Glutamatergic neuron (in vitro differentiated cells): ENCODE data around the gene THSD8. TPM values are rescaled to one million over a fixed set of nuclear protein-coding genes. Genes with fewer than 3 reads are reported as not detected.

Experiments
- DNase-seq: peaks from one replicate; pipeline ENCODE4 v3.0.0; 2022
- H3K27ac Mint-ChIP-seq: one replicate; pipeline ENCODE4 v1.8.0; 2020; ENCODE audit warnings: mild to moderate bottlenecking, mixed read lengths, inconsistent platforms; ENCODE audit not compliant: unreplicated experiment
- H3K27me3 Mint-ChIP-seq: one replicate; pipeline ENCODE4 v1.8.0; 2020; ENCODE audit warnings: mild to moderate bottlenecking, moderate library complexity, mixed read lengths, inconsistent platforms; ENCODE audit not compliant: unreplicated experiment
- H3K36me3 Mint-ChIP-seq: one replicate; pipeline ENCODE4 v1.8.0; 2020; ENCODE audit warnings: mild to moderate bottlenecking, mixed read lengths, inconsistent platforms; ENCODE audit not compliant: unreplicated experiment
- H3K4me1 Mint-ChIP-seq: one replicate; pipeline ENCODE4 v1.8.0; 2020; ENCODE audit warnings: mild to moderate bottlenecking, low read depth, mixed read lengths, inconsistent platforms; ENCODE audit not compliant: unreplicated experiment
- H3K4me3 Mint-ChIP-seq: one replicate; pipeline ENCODE4 v1.8.0; 2020; ENCODE audit warnings: mild to moderate bottlenecking, mixed read lengths, inconsistent platforms; ENCODE audit not compliant: unreplicated experiment
- H3K9me3 Mint-ChIP-seq: one replicate; pipeline ENCODE4 v1.8.0; 2020; ENCODE audit warnings: mild to moderate bottlenecking, moderate library complexity, mixed read lengths, inconsistent platforms; ENCODE audit not compliant: unreplicated experiment
- total RNA-seq: library from RNA; stranded (reverse); fragmentation: NEBNext Ultra II Directional; extraction: Animal tissue kit (Norgen Biotek cat#: 25700); gene quantifications from one replicate; pipeline ENCODE4 v1.2.1, GENCODE V29; 2021; ENCODE audit not compliant: unreplicated experiment
- TF ChIP-seq, protein P1 (sequence below): fragments of 200-600 bp; sonication (generic); IDR thresholded peaks from one replicate; pipeline ENCODE4 v1.5.0; 2021; ENCODE audit not compliant: partially characterized antibody, unreplicated experiment

The THSD8 gene
- total RNA-seq, 1 donor from 2014 or later = 14.4 TPM

DNA sequence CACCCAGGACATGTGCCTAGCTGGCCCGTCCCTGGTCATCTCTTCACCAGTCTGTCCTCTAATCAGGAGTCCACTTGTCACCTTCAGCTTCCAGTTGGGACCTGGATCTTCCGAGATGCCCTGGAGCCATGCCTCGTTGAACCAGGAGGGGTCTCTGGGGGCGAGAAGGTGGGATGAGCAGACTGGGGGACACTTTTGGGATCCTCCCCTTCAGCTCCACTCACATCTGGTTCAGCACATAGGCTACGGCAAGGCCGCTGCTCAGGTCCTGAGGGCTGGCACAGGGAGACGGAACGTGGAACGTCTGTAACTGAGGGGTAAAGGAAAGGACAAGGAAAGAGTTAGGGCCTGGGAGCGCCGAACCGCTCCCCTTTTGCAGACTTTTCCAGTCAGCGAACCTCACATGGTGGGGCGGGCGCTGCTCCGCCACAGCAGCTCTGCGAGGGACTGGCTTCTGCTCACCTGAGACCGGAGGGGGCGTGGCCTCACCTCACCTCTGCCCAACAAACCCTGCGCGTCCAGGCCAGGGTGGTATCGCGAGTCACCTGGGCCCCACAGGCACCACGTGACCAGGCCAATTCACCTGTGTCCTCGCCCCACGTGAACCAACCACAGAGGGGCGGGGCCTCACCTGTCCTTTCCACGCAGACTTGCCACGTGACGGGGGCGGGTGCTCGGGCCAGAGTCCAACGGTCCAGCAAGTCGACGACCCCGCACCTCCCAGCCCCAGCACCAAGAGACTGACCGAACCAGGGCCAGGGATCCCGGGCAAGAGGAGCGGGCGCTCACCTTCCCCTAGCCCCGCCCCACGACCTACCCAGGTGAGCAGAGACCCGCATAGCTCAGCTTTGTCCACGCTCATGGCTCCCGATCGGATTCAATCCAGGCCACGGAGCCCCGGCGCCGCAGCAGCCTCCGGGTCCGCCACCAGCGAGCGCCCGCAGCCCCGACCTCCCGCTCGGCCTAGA is 27.0 kb upstream of the THSD8 start, which contains the start of gene HOOK2:
Gene HOOK2 (minus strand): TSS at position 965 of the 968 bp plus-strand sequence. CDS start 103 bp downstream, at position 862.
- no peaks in the 10 kb centered on the region for H3K36me3 Mint-ChIP-seq
- TF ChIP-seq, protein P1, sequence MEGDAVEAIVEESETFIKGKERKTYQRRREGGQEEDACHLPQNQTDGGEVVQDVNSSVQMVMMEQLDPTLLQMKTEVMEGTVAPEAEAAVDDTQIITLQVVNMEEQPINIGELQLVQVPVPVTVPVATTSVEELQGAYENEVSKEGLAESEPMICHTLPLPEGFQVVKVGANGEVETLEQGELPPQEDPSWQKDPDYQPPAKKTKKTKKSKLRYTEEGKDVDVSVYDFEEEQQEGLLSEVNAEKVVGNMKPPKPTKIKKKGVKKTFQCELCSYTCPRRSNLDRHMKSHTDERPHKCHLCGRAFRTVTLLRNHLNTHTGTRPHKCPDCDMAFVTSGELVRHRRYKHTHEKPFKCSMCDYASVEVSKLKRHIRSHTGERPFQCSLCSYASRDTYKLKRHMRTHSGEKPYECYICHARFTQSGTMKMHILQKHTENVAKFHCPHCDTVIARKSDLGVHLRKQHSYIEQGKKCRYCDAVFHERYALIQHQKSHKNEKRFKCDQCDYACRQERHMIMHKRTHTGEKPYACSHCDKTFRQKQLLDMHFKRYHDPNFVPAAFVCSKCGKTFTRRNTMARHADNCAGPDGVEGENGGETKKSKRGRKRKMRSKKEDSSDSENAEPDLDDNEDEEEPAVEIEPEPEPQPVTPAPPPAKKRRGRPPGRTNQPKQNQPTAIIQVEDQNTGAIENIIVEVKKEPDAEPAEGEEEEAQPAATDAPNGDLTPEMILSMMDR = no peak
- no peak for DNase-seq
- H3K4me1 Mint-ChIP-seq = peaks cover 12% of the 10 kb centered on the region
- H3K9me3 Mint-ChIP-seq = peaks cover 12% of the 10 kb centered on the region
- peak within 1 kb of the TSS; percentile 82 for H3K4me3 Mint-ChIP-seq
- H3K27ac Mint-ChIP-seq = peak within 1 kb of the TSS; percentile 28
- peaks cover 2% of the 10 kb centered on the region for H3K27me3 Mint-ChIP-seq

DNA sequence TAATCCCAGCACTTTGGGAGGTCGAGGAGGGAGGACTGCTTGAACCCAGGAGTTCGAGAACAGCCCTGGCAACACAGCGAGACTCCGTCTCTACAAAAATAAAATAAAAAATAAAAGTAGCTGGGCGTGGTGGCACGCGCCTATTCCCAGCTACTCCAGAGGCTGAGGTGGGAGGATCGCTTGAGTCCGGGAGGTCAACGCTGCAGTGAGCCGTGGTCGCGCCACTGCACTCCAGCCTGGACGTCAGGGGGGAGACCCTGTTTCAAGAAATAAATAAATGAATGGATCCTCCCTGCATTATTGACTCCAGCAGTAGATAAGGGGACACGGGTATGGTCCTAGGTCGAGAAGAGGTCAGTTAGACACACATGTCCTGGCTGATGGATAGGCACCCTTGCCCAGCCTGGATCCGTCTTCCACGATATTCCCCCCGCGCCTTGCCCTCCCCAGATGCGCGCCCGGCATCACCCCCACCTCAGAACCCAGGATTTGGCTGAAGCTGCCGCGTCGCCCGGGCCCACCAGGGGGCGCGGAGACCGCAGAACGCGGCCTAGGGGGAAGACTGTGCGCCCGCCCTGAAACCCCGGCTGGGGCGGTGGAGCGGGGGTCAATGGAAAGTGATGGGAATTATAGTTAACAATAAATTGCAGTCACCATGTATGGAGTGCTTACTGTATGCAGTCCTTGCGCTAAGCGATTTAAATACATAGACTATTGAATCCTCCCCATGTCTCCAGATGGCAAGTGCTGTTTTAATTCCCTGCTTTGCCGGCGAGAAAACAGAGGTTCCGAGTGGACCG is 24.5 kb upstream of the THSD8 start:
- Mint-ChIP-seq H3K9me3 (peaks cover 12% of the 10 kb centered on the region), H3K27ac (peak overlapping the region; percentile 98), H3K4me1 (peaks cover 13% of the 10 kb centered on the region), H3K27me3 (peaks cover 4% of the 10 kb centered on the region), H3K36me3 (no peaks in the 10 kb centered on the region), H3K4me3 (peak overlapping the region; percentile 94)
- TF ChIP-seq, protein P1 = peak; percentile 96
- DNase-seq = peak; percentile 91

DNA sequence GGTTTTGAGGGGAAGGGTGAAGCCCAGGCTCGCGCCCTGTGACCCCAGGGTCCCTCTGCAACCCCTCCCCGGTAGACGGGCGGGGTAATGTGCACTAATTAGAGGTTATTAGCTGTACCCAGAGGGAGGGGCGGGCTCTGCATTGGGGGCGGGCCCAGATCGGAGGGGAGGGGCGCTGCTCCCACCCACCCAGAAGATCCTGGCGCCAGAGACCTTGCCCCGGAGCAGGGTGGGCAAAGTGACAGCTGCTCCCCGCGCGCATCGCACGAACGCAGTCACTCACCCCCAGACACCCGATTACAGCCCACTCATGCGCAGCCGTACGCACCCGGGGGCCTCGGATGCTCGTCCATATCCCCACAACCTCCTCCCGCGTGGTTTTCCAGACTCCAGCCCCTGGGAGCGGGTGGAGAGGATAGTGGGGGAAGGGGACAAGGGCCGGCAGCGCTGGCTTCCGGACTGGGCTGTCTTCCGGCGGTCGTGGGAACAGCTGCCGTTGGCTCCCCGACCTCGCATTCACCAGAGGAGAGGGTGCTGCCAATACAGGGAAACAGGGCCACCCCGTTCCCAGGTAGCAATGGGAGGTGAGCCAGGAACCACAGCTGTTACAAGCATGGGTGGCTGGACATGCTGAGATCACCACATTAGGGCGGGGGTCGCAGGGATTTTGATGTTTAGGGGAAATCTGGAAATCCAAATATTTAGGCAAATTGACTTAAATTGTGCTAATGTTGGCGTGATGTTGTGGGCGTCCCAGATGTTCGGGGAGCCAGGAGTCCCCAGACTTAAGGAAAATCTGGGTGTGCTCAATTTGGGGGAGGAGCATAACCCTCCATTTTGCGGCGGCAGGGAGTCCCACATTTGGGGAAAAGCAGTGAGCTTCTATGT is 23.6 kb upstream of the THSD8 start:
- peaks cover 12% of the 10 kb centered on the region for H3K9me3 Mint-ChIP-seq
- H3K27ac Mint-ChIP-seq = peak overlapping the region; percentile 98
- peaks cover 4% of the 10 kb centered on the region for H3K27me3 Mint-ChIP-seq
- H3K4me1 Mint-ChIP-seq = peaks cover 13% of the 10 kb centered on the region
- peak overlapping the region; percentile 94 for H3K4me3 Mint-ChIP-seq
- peak; percentile 75 for DNase-seq
- no peaks in the 10 kb centered on the region for H3K36me3 Mint-ChIP-seq
- TF ChIP-seq, protein P1 = no peak

DNA sequence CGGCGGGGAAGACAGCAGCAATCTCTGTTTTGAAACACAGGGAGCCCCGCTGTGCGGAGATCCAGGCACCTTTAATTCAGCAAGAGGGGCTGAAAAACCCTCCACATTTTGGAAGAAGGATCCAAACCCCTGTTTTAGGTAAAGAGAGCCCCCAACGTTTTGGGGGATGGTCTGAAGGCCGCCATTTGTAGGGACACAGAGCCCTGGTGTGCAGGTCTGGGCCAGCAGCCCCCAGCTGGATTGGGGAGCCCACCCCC is 23.0 kb upstream of the THSD8 start:
- peak overlapping the region; percentile 98 for H3K27ac Mint-ChIP-seq
- H3K27me3 Mint-ChIP-seq = peaks cover 6% of the 10 kb centered on the region
- TF ChIP-seq, protein P1 = no peak
- H3K4me3 Mint-ChIP-seq = peak overlapping the region; percentile 94
- DNase-seq = no peak
- H3K9me3 Mint-ChIP-seq = peaks cover 11% of the 10 kb centered on the region
- peaks cover 16% of the 10 kb centered on the region for H3K4me1 Mint-ChIP-seq
- no peaks in the 10 kb centered on the region for H3K36me3 Mint-ChIP-seq
